Breast epithelium (tissue), 3 donors: Measurements from ENCODE around the gene SPECC1L.

Experiments
- CTCF ChIP-seq, 3 donors: fragments of 450-650 bp; IDR thresholded peaks; one replicate each; pipeline ENCODE4 v1.5.1; 2016 to 2017; ENCODE audit warnings: antibody characterized with exemption in 3 of 3, mild to moderate bottlenecking in 3 of 3, moderate library complexity in 3 of 3
- POLR2A ChIP-seq: fragments of 450-650 bp; IDR thresholded peaks from one replicate; pipeline ENCODE4 v1.6.1; 2016; ENCODE audit warnings: antibody characterized with exemption, mild to moderate bottlenecking, moderate library complexity

DNA sequence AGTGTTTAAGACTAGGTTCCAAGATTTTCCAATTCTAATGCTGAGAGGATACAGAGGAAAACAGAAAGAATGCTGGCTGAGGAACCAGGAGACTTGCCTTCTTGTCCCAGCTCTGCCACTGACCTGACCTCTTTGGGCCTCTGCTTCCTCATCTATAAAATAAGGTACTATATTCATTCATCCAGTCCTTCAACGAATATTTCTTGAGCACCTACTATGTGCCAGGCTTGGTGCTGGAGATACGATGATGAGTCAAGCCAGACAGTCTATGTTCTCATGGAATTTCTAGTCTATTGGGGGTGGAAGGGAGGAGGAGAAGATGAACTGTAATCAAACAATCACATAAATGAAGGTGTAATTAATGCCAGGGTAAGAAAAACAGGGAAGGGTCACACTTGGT is 196.7 kb downstream of the SPECC1L start:
- no peak for TF ChIP-seq CTCF (IDR thresholded peaks at IDR 0.05)
- TF ChIP-seq POLR2A, result no peak
